GM21360 (cell line): ENCODE results near the gene RARA.

ENCODE experiments used
- ATAC-seq: cut with Tn5 transposase; IDR thresholded peaks from one replicate; pipeline ENCODE4 v1.9.1; 2021; ENCODE audit warnings: mild to moderate bottlenecking, moderate library complexity; ENCODE audit not compliant: unreplicated experiment

The RARA gene

GRCh38 chr17:40327244-40327729 is 18.3 kb downstream of the RARA start:
- ATAC-seq = no peak

GRCh38 chr17:40327735-40328385 is 18.9 kb downstream of the RARA start:
- no peak for ATAC-seq

- ATAC-seq = no peak
These were observed 19.4 kb downstream of the RARA start for GRCh38 chr17:40328386-40328766.

- no peak for ATAC-seq
These were observed 21.1 kb downstream of the RARA start for GRCh38 chr17:40329839-40330794.

GRCh38 chr17:40330850-40331470 is 22.0 kb downstream of the RARA start:
- ATAC-seq = no peak

GRCh38 chr17:40331743-40332641 is 23.0 kb downstream of the RARA start:
- no peak for ATAC-seq

GRCh38 chr17:40333781-40334448 is 24.9 kb downstream of the RARA start:
- ATAC-seq = no peak

GRCh38 chr17:40335620-40336019 is 26.6 kb downstream of the RARA start:
- ATAC-seq = no peak

GRCh38 chr17:40337351-40337750 is 28.4 kb downstream of the RARA start:
- ATAC-seq = no peak

- no peak for ATAC-seq
These were observed 29.1 kb downstream of the RARA start for GRCh38 chr17:40338058-40338457.

- ATAC-seq = no peak
These were observed 30.1 kb downstream of the RARA start for GRCh38 chr17:40338941-40339649.

- no peak for ATAC-seq
These were observed 31.3 kb downstream of the RARA start for GRCh38 chr17:40340327-40340726.

GRCh38 chr17:40340880-40341807 is 32.2 kb downstream of the RARA start:
- ATAC-seq = peak; percentile 58

GRCh38 chr17:40341808-40342503 is 33.0 kb downstream of the RARA start:
- no peak for ATAC-seq

GRCh38 chr17:40342504-40343218 is 33.7 kb downstream of the RARA start:
- ATAC-seq = no peak

GRCh38 chr17:40343219-40344119 is 34.5 kb downstream of the RARA start:
- ATAC-seq = no peak
